GM12892 (cell line): ENCODE results near the gene BCKDHB.

Experiments used
- POLR2AphosphoS5 ChIP-seq: IDR thresholded peaks from 2 replicates; pipeline ENCODE4 v1.6.1; 2011; ENCODE audit warnings: low read depth, low read length, control low read depth
- TAF1 ChIP-seq: IDR thresholded peaks from 2 replicates; pipeline ENCODE4 v1.6.1; 2011; ENCODE audit warnings: low read depth, mild to moderate bottlenecking, control low read depth, low read length, borderline replicate concordance

- TF ChIP-seq POLR2AphosphoS5 (no peak), TAF1 (no peak)
Observed at GRCh38 chr6:80154160-80154559, 47.7 kb downstream of the BCKDHB start.
